ENCODE data around the gene CTAG2. TPM values are rescaled to one million over a fixed set of nuclear protein-coding genes. Genes with fewer than 3 reads are reported as not detected.
"Not testable (repeated sequence)": the region's sequence is repeated elsewhere in the genome, so short reads cannot be mapped to it uniquely, and the experiment has no call there.

The CTAG2 gene
- polyA plus RNA-seq, 1 donor: not detected

- no peak overlapping the region for H3K27ac ChIP-seq (ENCODE audit: low read length)
- H3K4me3 ChIP-seq (ENCODE audit: low read length): no peak overlapping the region
- no peaks in the 10 kb centered on the region for H3K27me3 ChIP-seq (ENCODE audit: control insufficient read depth, insufficient read depth, low read length)
- no CpG with 5 or more reads among the region's 23 CpGs for WGBS (ENCODE audit: insufficient coverage, low lambda C conversion rate)
- no peaks in the 10 kb centered on the region for H3K4me1 ChIP-seq (ENCODE audit: control insufficient read depth, insufficient read depth, low read length)
- no peaks in the 10 kb centered on the region for H3K9me3 ChIP-seq (ENCODE audit: control insufficient read depth, low read depth, low read length)
- no peak for DNase-seq
- H3K36me3 ChIP-seq (ENCODE audit: control insufficient read depth, insufficient read depth, low read length): no peaks in the 10 kb centered on the region
These were observed 3.7 kb downstream of the CTAG2 start for GRCh38 chrX:154649503-154650220.

- Histone ChIP-seq H3K27ac (ENCODE audit: low read length) (no peak overlapping the region), H3K4me3 (ENCODE audit: low read length) (no peak overlapping the region), H3K36me3 (ENCODE audit: control insufficient read depth, insufficient read depth, low read length) (no peaks in the 10 kb centered on the region), H3K9me3 (ENCODE audit: control insufficient read depth, low read depth, low read length) (no peaks in the 10 kb centered on the region), H3K27me3 (ENCODE audit: control insufficient read depth, insufficient read depth, low read length) (no peaks in the 10 kb centered on the region), H3K4me1 (ENCODE audit: control insufficient read depth, insufficient read depth, low read length) (no peaks in the 10 kb centered on the region)
- WGBS (ENCODE audit: insufficient coverage, low lambda C conversion rate): no CpG with 5 or more reads among the region's 15 CpGs
- DNase-seq: no peak
These were observed 4.4 kb downstream of the CTAG2 start for GRCh38 chrX:154648931-154649330.

GRCh38 chrX:154645745-154646378 is 7.5 kb downstream of the CTAG2 start:
- WGBS (ENCODE audit: insufficient coverage, low lambda C conversion rate): no CpG with 5 or more reads among the region's 24 CpGs
- not testable (repeated sequence) for H3K4me3 ChIP-seq (ENCODE audit: low read length); DNase-seq; H3K4me1 ChIP-seq (ENCODE audit: control insufficient read depth, insufficient read depth, low read length); H3K9me3 ChIP-seq (ENCODE audit: control insufficient read depth, low read depth, low read length); H3K27ac ChIP-seq (ENCODE audit: low read length); H3K36me3 ChIP-seq (ENCODE audit: control insufficient read depth, insufficient read depth, low read length); H3K27me3 ChIP-seq (ENCODE audit: control insufficient read depth, insufficient read depth, low read length)

GRCh38 chrX:154643708-154644107 is 9.7 kb downstream of the CTAG2 start:
- not testable (repeated sequence) for DNase-seq; H3K4me3 ChIP-seq (ENCODE audit: low read length); H3K9me3 ChIP-seq (ENCODE audit: control insufficient read depth, low read depth, low read length); H3K27ac ChIP-seq (ENCODE audit: low read length); H3K36me3 ChIP-seq (ENCODE audit: control insufficient read depth, insufficient read depth, low read length); H3K4me1 ChIP-seq (ENCODE audit: control insufficient read depth, insufficient read depth, low read length); H3K27me3 ChIP-seq (ENCODE audit: control insufficient read depth, insufficient read depth, low read length)
- WGBS (ENCODE audit: insufficient coverage, low lambda C conversion rate): no CpG with 5 or more reads among the region's 31 CpGs

GRCh38 chrX:154641740-154642139 is 11.6 kb downstream of the CTAG2 start:
- WGBS (ENCODE audit: insufficient coverage, low lambda C conversion rate): no CpG with 5 or more reads among the region's 10 CpGs
- H3K27me3 ChIP-seq (ENCODE audit: control insufficient read depth, insufficient read depth, low read length); H3K27ac ChIP-seq (ENCODE audit: low read length); H3K9me3 ChIP-seq (ENCODE audit: control insufficient read depth, low read depth, low read length); H3K4me1 ChIP-seq (ENCODE audit: control insufficient read depth, insufficient read depth, low read length); H3K36me3 ChIP-seq (ENCODE audit: control insufficient read depth, insufficient read depth, low read length); H3K4me3 ChIP-seq (ENCODE audit: low read length); DNase-seq: not testable (repeated sequence)

- DNase-seq; H3K4me1 ChIP-seq (ENCODE audit: control insufficient read depth, insufficient read depth, low read length); H3K4me3 ChIP-seq (ENCODE audit: low read length); H3K9me3 ChIP-seq (ENCODE audit: control insufficient read depth, low read depth, low read length); H3K27me3 ChIP-seq (ENCODE audit: control insufficient read depth, insufficient read depth, low read length); H3K36me3 ChIP-seq (ENCODE audit: control insufficient read depth, insufficient read depth, low read length); H3K27ac ChIP-seq (ENCODE audit: low read length): not testable (repeated sequence)
- WGBS (ENCODE audit: insufficient coverage, low lambda C conversion rate): no CpG with 5 or more reads among the region's 11 CpGs
These were observed 19.7 kb downstream of the CTAG2 start for GRCh38 chrX:154633661-154634060.

GRCh38 chrX:154630949-154631348 is 22.4 kb downstream of the CTAG2 start:
- no CpG with 5 or more reads among the region's 11 CpGs for WGBS (ENCODE audit: insufficient coverage, low lambda C conversion rate)
- not testable (repeated sequence) for H3K4me3 ChIP-seq (ENCODE audit: low read length); H3K9me3 ChIP-seq (ENCODE audit: control insufficient read depth, low read depth, low read length); H3K4me1 ChIP-seq (ENCODE audit: control insufficient read depth, insufficient read depth, low read length); H3K27ac ChIP-seq (ENCODE audit: low read length); H3K27me3 ChIP-seq (ENCODE audit: control insufficient read depth, insufficient read depth, low read length); DNase-seq; H3K36me3 ChIP-seq (ENCODE audit: control insufficient read depth, insufficient read depth, low read length)

- not testable (repeated sequence) for H3K9me3 ChIP-seq (ENCODE audit: control insufficient read depth, low read depth, low read length); DNase-seq; H3K36me3 ChIP-seq (ENCODE audit: control insufficient read depth, insufficient read depth, low read length); H3K27ac ChIP-seq (ENCODE audit: low read length); H3K4me3 ChIP-seq (ENCODE audit: low read length); H3K27me3 ChIP-seq (ENCODE audit: control insufficient read depth, insufficient read depth, low read length); H3K4me1 ChIP-seq (ENCODE audit: control insufficient read depth, insufficient read depth, low read length)
- WGBS (ENCODE audit: insufficient coverage, low lambda C conversion rate): no CpG with 5 or more reads among the region's 5 CpGs
These were observed 24.4 kb downstream of the CTAG2 start for GRCh38 chrX:154628960-154629359.

GRCh38 chrX:154620767-154621414 is 32.5 kb downstream of the CTAG2 start:
- H3K4me1 ChIP-seq (ENCODE audit: control insufficient read depth, insufficient read depth, low read length); H3K27me3 ChIP-seq (ENCODE audit: control insufficient read depth, insufficient read depth, low read length); H3K4me3 ChIP-seq (ENCODE audit: low read length); H3K36me3 ChIP-seq (ENCODE audit: control insufficient read depth, insufficient read depth, low read length); H3K9me3 ChIP-seq (ENCODE audit: control insufficient read depth, low read depth, low read length); H3K27ac ChIP-seq (ENCODE audit: low read length); DNase-seq: not testable (repeated sequence)
- no CpG with 5 or more reads among the region's 11 CpGs for WGBS (ENCODE audit: insufficient coverage, low lambda C conversion rate)

GRCh38 chrX:154619182-154619581 is 34.2 kb downstream of the CTAG2 start, which contains the start of gene CTAG1B:
TSS of gene CTAG1B (minus strand) at chrX:154619282. CDS start at chrX:154619218, 64 bp downstream.
- DNase-seq; H3K9me3 ChIP-seq (ENCODE audit: control insufficient read depth, low read depth, low read length); H3K27me3 ChIP-seq (ENCODE audit: control insufficient read depth, insufficient read depth, low read length); H3K36me3 ChIP-seq (ENCODE audit: control insufficient read depth, insufficient read depth, low read length); H3K4me1 ChIP-seq (ENCODE audit: control insufficient read depth, insufficient read depth, low read length); H3K27ac ChIP-seq (ENCODE audit: low read length); H3K4me3 ChIP-seq (ENCODE audit: low read length): not testable (repeated sequence)
- no CpG with 5 or more reads among the region's 28 CpGs for WGBS (ENCODE audit: insufficient coverage, low lambda C conversion rate)
